ENCODE data around the gene PIAS4.
"Not testable (repeated sequence)": the region's sequence is repeated elsewhere in the genome, so short reads cannot be mapped to it uniquely, and the experiment has no call there.

The PIAS4 gene

GRCh38 chr19:3998667-3999412 lies 8.7 kb upstream of the PIAS4 start:
- not testable (repeated sequence) for DNase-seq (ENCODE audit: low read depth)

- DNase-seq (ENCODE audit: low read depth), result not testable (repeated sequence)
These were observed 6.7 kb upstream of the PIAS4 start for GRCh38 chr19:4000798-4001197.

GRCh38 chr19:4005436-4005835 lies 2.1 kb upstream of the PIAS4 start:
- DNase-seq (ENCODE audit: low read depth), result not testable (repeated sequence)

- DNase-seq (ENCODE audit: low read depth), result no peak
These were observed 452 bp downstream of the PIAS4 start for GRCh38 chr19:4007836-4008539.

- DNase-seq (ENCODE audit: low read depth), result no peak
These were observed 2.7 kb downstream of the PIAS4 start for GRCh38 chr19:4009990-4010807.

- DNase-seq (ENCODE audit: low read depth), result no peak
These were observed 3.2 kb downstream of the PIAS4 start for GRCh38 chr19:4010808-4011110.

GRCh38 chr19:4011430-4011829 lies 3.9 kb downstream of the PIAS4 start:
- DNase-seq (ENCODE audit: low read depth), result not testable (repeated sequence)

GRCh38 chr19:4012092-4012974 lies 4.8 kb downstream of the PIAS4 start:
- no peak for DNase-seq (ENCODE audit: low read depth)

GRCh38 chr19:4012975-4013634 lies 5.6 kb downstream of the PIAS4 start:
- DNase-seq (ENCODE audit: low read depth), result no peak

- no peak for DNase-seq (ENCODE audit: low read depth)
These were observed 6.5 kb downstream of the PIAS4 start for GRCh38 chr19:4013886-4014540.

- DNase-seq (ENCODE audit: low read depth), result no peak
These were observed 7.3 kb downstream of the PIAS4 start for GRCh38 chr19:4014541-4015491.

GRCh38 chr19:4015705-4016402 lies 8.3 kb downstream of the PIAS4 start:
- DNase-seq (ENCODE audit: low read depth), result no peak

GRCh38 chr19:4016486-4016885 lies 8.9 kb downstream of the PIAS4 start:
- DNase-seq (ENCODE audit: low read depth), result no peak

GRCh38 chr19:4016903-4017638 lies 9.5 kb downstream of the PIAS4 start:
- DNase-seq (ENCODE audit: low read depth), result no peak

GRCh38 chr19:4018140-4018613 lies 10.6 kb downstream of the PIAS4 start:
- no peak for DNase-seq (ENCODE audit: low read depth)

- no peak for DNase-seq (ENCODE audit: low read depth)
These were observed 11.4 kb downstream of the PIAS4 start for GRCh38 chr19:4018775-4019504.

- DNase-seq (ENCODE audit: low read depth), result no peak
These were observed 12.0 kb downstream of the PIAS4 start for GRCh38 chr19:4019578-4019977.

Data from T follicular helper cell (primary cell).